Activated T-cell treated with anti-CD3 and anti-CD28 coated beads, Interleukin-2, amount 50 U/mL, for 1 hour (primary cell): ENCODE measurements around the gene HSD11B2.

ENCODE experiments used
- DNase-seq: peaks from one replicate; pipeline ENCODE4 v3.0.0-alpha.2; 2020

Gene HSD11B2

DNA sequence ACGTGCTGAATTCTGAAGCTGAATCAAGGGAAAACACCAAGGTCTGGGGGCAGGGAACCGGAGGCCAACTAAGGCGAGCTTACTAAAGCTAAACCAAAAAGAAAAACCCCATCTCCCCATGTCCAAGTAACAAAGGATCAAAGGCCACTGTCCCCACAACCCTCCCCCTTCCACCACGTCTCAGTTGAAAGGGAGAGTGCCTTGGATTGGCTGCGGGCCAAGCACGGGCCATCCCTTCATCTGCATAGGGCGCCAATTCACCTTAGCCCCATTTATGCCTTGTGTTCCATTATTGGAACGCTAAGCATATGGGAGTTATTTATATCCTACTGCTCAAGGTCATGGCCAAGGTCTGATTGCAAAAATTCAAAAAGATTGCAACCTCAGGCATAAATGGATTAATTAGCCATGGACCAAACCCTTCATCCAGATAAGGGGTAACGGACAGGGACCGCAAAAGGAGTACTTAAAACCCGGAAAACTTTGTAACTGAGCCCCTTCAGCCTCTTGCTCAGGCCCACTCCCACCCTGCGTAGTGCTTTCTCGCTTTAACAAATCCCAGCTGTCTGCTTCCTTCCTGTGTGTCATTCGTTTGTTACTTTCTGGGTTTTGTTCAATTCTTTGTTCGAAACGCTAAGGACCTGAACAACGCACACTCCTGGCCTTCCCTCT lies 50.8 kb downstream of the HSD11B2 start:
- peak; percentile 29 for DNase-seq

DNA sequence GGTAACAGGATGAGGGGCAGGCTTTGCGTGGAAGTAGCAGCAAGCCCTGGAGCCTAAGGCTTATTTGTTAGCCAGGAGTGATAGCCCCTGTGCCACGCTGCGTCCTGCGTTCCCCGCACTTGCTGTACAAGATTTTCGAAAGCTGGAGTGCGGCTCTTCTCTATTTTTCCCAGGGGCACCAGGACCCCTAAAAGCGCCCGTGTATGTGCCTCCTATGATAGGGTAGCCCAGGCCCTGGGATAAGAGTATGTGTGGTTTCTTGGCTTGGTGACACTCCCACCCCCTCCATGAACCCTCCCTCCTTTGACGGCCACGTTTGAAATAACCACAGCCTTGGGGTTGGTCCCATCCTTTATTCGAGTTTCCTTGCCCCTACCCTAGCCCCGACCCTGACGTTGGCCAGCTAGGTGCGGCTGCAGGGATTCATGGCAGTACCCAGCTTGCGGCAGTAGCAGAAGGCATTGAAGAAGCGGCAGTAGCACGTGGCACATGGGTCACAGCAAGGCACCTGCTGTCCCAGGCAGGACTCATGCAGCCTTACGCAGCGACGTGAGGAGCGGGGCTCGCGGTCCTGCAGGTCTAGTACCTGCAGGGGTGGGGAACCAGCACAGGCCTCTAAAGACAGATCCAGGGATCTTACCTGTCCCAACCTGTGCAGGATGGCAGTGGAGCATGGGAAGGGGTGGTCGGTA lies 51.5 kb downstream of the HSD11B2 start:
- DNase-seq, result no peak

DNA sequence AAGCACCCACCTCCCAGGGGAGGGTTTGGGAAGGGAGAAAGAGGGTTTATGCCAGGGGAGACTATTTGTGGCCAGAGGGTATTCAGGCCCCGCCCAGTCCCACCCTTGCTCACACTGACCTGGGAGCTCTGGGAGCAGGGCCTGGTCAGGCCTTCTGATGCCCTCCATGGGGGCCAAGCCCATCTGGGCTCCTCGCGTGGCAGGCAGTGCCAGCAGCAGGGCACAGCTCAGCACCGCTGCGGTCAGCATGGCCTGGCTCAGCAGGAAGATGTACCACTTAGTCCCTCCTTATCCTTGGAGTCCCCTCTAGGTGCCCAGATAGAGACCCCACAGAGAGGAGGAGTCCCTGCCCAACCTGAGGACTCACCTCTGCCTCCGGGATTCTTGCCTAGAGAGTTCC lies 52.2 kb downstream of the HSD11B2 start, which contains the start of gene AGRP:
Gene AGRP (minus strand): TSS at position 398 of the 400 bp plus-strand sequence. CDS start 149 bp downstream, at position 249.
- no peak for DNase-seq

DNA sequence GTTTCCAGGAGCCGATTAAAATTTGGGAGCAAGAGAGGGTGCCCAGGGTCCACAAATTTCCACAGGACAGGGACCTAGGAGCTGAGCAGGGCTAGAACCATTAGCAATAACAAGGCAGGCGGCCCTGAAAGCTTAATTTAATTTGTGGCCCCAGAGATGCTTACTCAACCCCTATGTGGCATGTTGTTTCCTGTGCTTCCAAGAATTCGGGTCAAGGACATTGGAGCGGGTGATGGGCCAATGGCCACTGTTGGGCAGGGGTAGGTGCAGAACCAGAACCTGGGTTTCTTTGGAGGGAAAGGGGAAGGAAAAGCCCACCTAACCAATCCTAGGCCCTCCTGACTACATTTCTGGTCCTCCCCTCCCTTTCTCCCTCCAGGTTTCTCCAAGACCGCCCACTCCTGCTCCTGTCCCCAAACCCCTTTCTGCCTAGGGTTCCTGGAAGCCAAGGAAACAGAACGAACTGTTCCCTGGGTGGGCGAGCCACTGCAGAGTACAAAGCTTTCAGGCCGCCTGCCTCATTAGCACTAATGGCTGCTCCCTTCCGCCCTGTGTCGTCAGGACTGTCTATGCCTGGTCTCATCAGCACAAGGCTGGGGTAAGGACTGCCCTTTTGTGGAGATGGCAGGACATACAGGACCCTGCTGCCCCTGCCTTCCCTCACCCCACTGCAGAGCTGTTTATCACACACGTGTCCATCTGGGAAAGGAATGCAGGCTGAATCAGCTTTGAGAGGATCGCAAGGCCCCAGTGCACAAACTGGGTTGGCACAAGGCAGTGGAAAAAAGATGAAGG lies 53.0 kb downstream of the HSD11B2 start:
- no peak for DNase-seq

DNA sequence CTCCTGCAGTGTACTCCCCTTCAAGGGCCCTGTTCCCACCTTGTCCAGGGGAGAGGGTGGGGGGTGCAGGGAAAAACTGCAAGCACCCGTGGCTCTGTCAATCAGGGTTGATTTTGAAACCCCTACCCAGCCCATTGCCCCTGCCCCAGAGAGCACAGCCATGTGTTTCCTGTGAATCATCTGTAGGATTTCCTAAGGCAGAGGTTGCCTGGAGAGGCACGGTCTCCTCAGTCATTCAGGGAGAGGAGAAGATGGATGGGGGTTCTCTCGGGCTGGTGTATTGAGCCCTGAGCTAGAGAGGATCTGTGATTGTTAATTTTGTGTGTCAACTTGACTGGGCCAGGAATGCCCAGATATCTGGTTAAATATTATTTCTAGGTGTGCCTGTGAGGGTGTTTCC lies 55.9 kb downstream of the HSD11B2 start:
- no peak for DNase-seq
